H1 (cell line): ENCODE results near the gene KIF2C. TPM values are rescaled to one million over a fixed set of nuclear protein-coding genes. Genes with fewer than 3 reads are reported as not detected.

Source experiments
- CBX8 ChIP-seq: fragments of 300-800, 300-1000 bp; sonication (generic); IDR thresholded peaks from 2 replicates; pipeline ENCODE4 v1.7.1; 2016; ENCODE audit warnings: low read depth, low read length, borderline replicate concordance
- CREB1 ChIP-seq: IDR thresholded peaks from 2 replicates; pipeline ENCODE4 v1.6.1; 2012; ENCODE audit warnings: inconsistent platforms
- CTCF ChIP-seq, 3 experiments: IDR thresholded peaks; 1 replicate in 2 of 3; 2 replicates in 1 of 3; pipeline versions ENCODE4 v1.5.1 to v1.6.1; 2011; ENCODE audit warnings: low read length in 3 of 3, mild to moderate bottlenecking in 3 of 3, inconsistent platforms in 2 of 3, low read depth in 1 of 3, moderate library complexity in 1 of 3; ENCODE audit not compliant: insufficient read depth in 1 of 3; ENCODE audit errors: control extremely low read depth in 1 of 3
- E2F6 ChIP-seq: IDR thresholded peaks from 2 replicates; pipeline ENCODE4 v1.6.1; 2012; ENCODE audit warnings: inconsistent platforms
- EP300 ChIP-seq, 2 experiments: IDR thresholded peaks; 1 replicate in 1 of 2; 2 replicates in 1 of 2; pipeline ENCODE4 v1.6.1; 2011 to 2012; ENCODE audit warnings: low read depth in 2 of 2, low read length in 2 of 2, mild to moderate bottlenecking in 2 of 2, borderline replicate concordance in 1 of 2, inconsistent platforms in 1 of 2, moderate library complexity in 1 of 2
- EZH2 ChIP-seq: fragments of 200-600 bp; sonication (generic); IDR thresholded peaks from 2 replicates; pipeline ENCODE4 v1.7.1; 2012; ENCODE audit warnings: low read depth, mild to moderate bottlenecking, moderate library complexity, low read length, inconsistent platforms; ENCODE audit not compliant: severe bottlenecking
- GTF2F1 ChIP-seq: IDR thresholded peaks from 2 replicates; pipeline ENCODE4 v1.6.1; 2012; ENCODE audit warnings: low read depth, low read length, improper control_type of control experiment, borderline replicate concordance
- HDAC6 ChIP-seq: IDR thresholded peaks from one replicate; pipeline ENCODE4 v1.7.1; 2012; ENCODE audit warnings: low read depth, mild to moderate bottlenecking, inconsistent platforms, low read length, moderate library complexity
- JUN ChIP-seq: IDR thresholded peaks from 2 replicates; pipeline ENCODE4 v1.6.1; 2011; ENCODE audit warnings: low read depth, mild to moderate bottlenecking, improper control_type of control experiment, low read length
- KDM4A ChIP-seq: IDR thresholded peaks from one replicate; pipeline ENCODE4 v1.7.1; 2012; ENCODE audit warnings: low read depth, mild to moderate bottlenecking, moderate library complexity, low read length, inconsistent platforms; ENCODE audit not compliant: severe bottlenecking
- PHF8 ChIP-seq: fragments of 200-600 bp; sonication (generic); conservative IDR thresholded peaks from 2 replicates; pipeline ENCODE4 v1.7.1; 2012; ENCODE audit warnings: low read depth, mild to moderate bottlenecking, inconsistent platforms, low read length, moderate library complexity
- POLR2A ChIP-seq, 2 experiments: IDR thresholded peaks; 1 replicate in 1 of 2; 2 replicates in 1 of 2; pipeline ENCODE4 v1.6.1; 2011; ENCODE audit warnings: low read depth in 2 of 2, low read length in 2 of 2, mild to moderate bottlenecking in 2 of 2; ENCODE audit errors: control extremely low read depth in 1 of 2
- POLR2AphosphoS5 ChIP-seq: IDR thresholded peaks from 2 replicates; pipeline ENCODE4 v1.6.1; 2011; ENCODE audit warnings: low read depth, low read length
- RAD21 ChIP-seq, 2 experiments: IDR thresholded peaks in 1 of 2; conservative IDR thresholded peaks in 1 of 2; 2 replicates each; pipeline ENCODE4 v1.6.1; 2011; ENCODE audit warnings: low read depth in 2 of 2, low read length in 2 of 2, improper control_type of control experiment in 1 of 2, inconsistent platforms in 1 of 2, mild to moderate bottlenecking in 1 of 2, moderate library complexity in 1 of 2
- RFX5 ChIP-seq: IDR thresholded peaks from 2 replicates; pipeline ENCODE4 v1.6.1; 2011; ENCODE audit warnings: low read depth, low read length, improper control_type of control experiment, borderline replicate concordance
- SIRT6 ChIP-seq: IDR thresholded peaks from one replicate; pipeline ENCODE4 v1.7.1; 2012; ENCODE audit warnings: low read length, inconsistent platforms
- SRF ChIP-seq: IDR thresholded peaks from 2 replicates; pipeline ENCODE4 v1.6.1; 2011; ENCODE audit warnings: mild to moderate bottlenecking, low read depth, low read length, moderate library complexity
- TAF1 ChIP-seq: IDR thresholded peaks from 2 replicates; pipeline ENCODE4 v1.6.1; 2011; ENCODE audit warnings: mild to moderate bottlenecking, low read depth, low read length
- TCF12 ChIP-seq: IDR thresholded peaks from 2 replicates; pipeline ENCODE4 v1.6.1; 2011; ENCODE audit warnings: low read depth, mild to moderate bottlenecking, low read length
- YY1 ChIP-seq: IDR thresholded peaks from 2 replicates; pipeline ENCODE4 v1.6.1; 2011; ENCODE audit warnings: low read depth, mild to moderate bottlenecking, low read length
- polyA plus RNA-seq, 7 experiments: library from polyadenylated mRNA; depleted of rRNA in 3 of 7; stranded (reverse) in 5 of 7; unstranded in 2 of 7; fragments of >200 nt in 5 of 7; fragments of 200-250 nt in 2 of 7; gene quantifications; 1 replicate in 5 of 7; 2 replicates in 1 of 7; 4 replicates in 1 of 7; pipeline versions ENCODE4 v1.2.1 to v1.2.3, GENCODE V29; 2011 to 2013; ENCODE audit warnings: missing spikeins in 2 of 7, mixed read lengths in 2 of 7
- total RNA-seq: library from RNA; stranded (reverse); fragmentation: NEBNext Ultra II Directional; extraction: Animal tissue kit (Norgen Biotek cat#: 25700); gene quantifications from 2 replicates; pipeline ENCODE4 v1.2.1, GENCODE V29; 2021

Gene KIF2C
- total and polyA plus RNA-seq, 2 of the 8 experiments (the other 6 are each of a cell fraction or from before 2014, with no cell fraction given), result 41.8 to 68.1 TPM

GRCh38 chr1:44799770-44800584 lies 60.3 kb downstream of the KIF2C start, which contains the start of gene PLK3 (continued):
- peak; percentile 85 for TF ChIP-seq KDM4A
- TF ChIP-seq SIRT6, result no peak
- 0 out of 2 replicates have a peak, but pooled peaks have one; percentile 57 for TF ChIP-seq GTF2F1
- peak; percentile 71 to 79 for TF ChIP-seq RAD21 (IDR thresholded peaks at IDR 0.05 in 1 of 2, conservative IDR thresholded peaks at IDR 0.05 in 1 of 2; ENCODE audit: low read depth in 2 of 2, low read length in 2 of 2)
- peak; percentile 95 for TF ChIP-seq POLR2AphosphoS5
- TF ChIP-seq EP300 (IDR thresholded peaks at IDR 0.05; ENCODE audit: borderline replicate concordance in 1 of 2, low read depth in 2 of 2, low read length in 2 of 2), result no peak
- peak; percentile 34; the same call in 1 of the 2 replicates for TF ChIP-seq RFX5
- TF ChIP-seq EZH2, result no peak
- peak; percentile 65; the same call in 1 of the 2 replicates for TF ChIP-seq YY1
- TF ChIP-seq E2F6, result peak; percentile 88
- TF ChIP-seq TCF12, result peak; percentile 30; the same call in 1 of the 2 replicates
- peak; percentile 60 for TF ChIP-seq CREB1
- TF ChIP-seq PHF8, result peak; percentile 97
- TF ChIP-seq TAF1, result peak; percentile 77; the same call in 1 of the 2 replicates
- no peak for TF ChIP-seq CBX8
- TF ChIP-seq POLR2A (IDR thresholded peaks at IDR 0.05; ENCODE audit: control extremely low read depth in 1 of 2, low read depth in 2 of 2, low read length in 2 of 2), result peak in 1 of 2 experiments; percentile 98; a peak in 2 of 3 replicates
- TF ChIP-seq JUN, result no peak
- 0 out of 2 replicates have a peak, but pooled peaks have one; percentile 7 for TF ChIP-seq SRF
- peak in 2 of 3 experiments; percentile 89 to 97; a peak in 3 of 4 replicates for TF ChIP-seq CTCF (IDR thresholded peaks at IDR 0.05; ENCODE audit: control extremely low read depth in 1 of 3, insufficient read depth in 1 of 3, low read depth in 1 of 3, low read length in 3 of 3)
- TF ChIP-seq HDAC6, result no peak
